ENCODE data around the gene AGMAT. TPM values are rescaled to one million over a fixed set of nuclear protein-coding genes. Genes with fewer than 3 reads are reported as not detected.

Gene AGMAT
- total and polyA plus RNA-seq, 2 donors (not counting 1 experiment from before 2014, with no cell fraction given): 3.5 to 3.7 TPM

- Histone ChIP-seq H3K79me2 (ENCODE audit: control insufficient read depth, insufficient read depth, low read length) (peaks cover 94% of the 10 kb centered on the region), H3K9ac (ENCODE audit: low read length) (no peak overlapping the region), H3K4me3 (ENCODE audit: control extremely low read depth in 1 of 5, extremely low read depth in 1 of 5, insufficient read depth in 1 of 5, low read depth in 2 of 5, low read length in 4 of 5) (no peak overlapping the region), H4K20me1 (ENCODE audit: control insufficient read depth, insufficient read depth, low read length, poor library complexity, severe bottlenecking) (peaks cover 50% of the 10 kb centered on the region), H2AFZ (ENCODE audit: insufficient read depth, low read depth, low read length, poor library complexity, severe bottlenecking) (no peak overlapping the region), H3K4me2 (replicated peaks; ENCODE audit: low read depth, low read length, poor library complexity, severe bottlenecking) (no peak overlapping the region), H3K4me1 (ENCODE audit: control insufficient read depth in 2 of 2, insufficient read depth in 2 of 2, low read length in 2 of 2) (peaks cover 13 to 23% of the 10 kb centered on the region in 2 donors), H3K27ac (ENCODE audit: low read length in 2 of 2) (no peak overlapping the region), H3K36me3 (replicated peaks in 1 of 2; ENCODE audit: control extremely low read depth in 1 of 2, control insufficient read depth in 1 of 2, extremely low read depth in 1 of 2, insufficient read depth in 2 of 2, low read length in 1 of 2) (peaks cover 10 to 37% of the 10 kb centered on the region in 2 experiments), H3K9me3 (ENCODE audit: control extremely low read depth in 1 of 3, control insufficient read depth in 2 of 3, insufficient read depth in 1 of 3, low read length in 2 of 3) (no peaks in the 10 kb centered on the region), H3K27me3 (replicated peaks in 1 of 4; ENCODE audit: control extremely low read depth in 1 of 4, control insufficient read depth in 3 of 4, insufficient read depth in 4 of 4, low read length in 3 of 4) (no peaks in the 10 kb centered on the region)
- ATAC-seq (ENCODE audit: low read depth): no peak
- 99% methylated on average over 13 of the region's 13 CpGs for WGBS (ENCODE audit: insufficient coverage)
- Mint-ChIP-seq H3K27ac (peak overlapping the region; percentile 16), H3K27me3 (no peaks in the 10 kb centered on the region), H3K4me1 (peaks cover 57% of the 10 kb centered on the region), H3K4me3 (no peak overlapping the region), H3K9me3 (ENCODE audit: insufficient read depth) (no peaks in the 10 kb centered on the region)
- DNase-seq: no peak
- CTCF ChIA-PET: no interaction called here
- intact Hi-C loops (cut with micrococcal nuclease): no loop called here
- POLR2A ChIA-PET: no interaction called here
- TF ChIP-seq CTCF (IDR thresholded peaks at IDR 0.05) (no peak), EZH2 (IDR thresholded peaks at IDR 0.05; ENCODE audit: borderline replicate concordance, insufficient read depth, low read depth, low read length, poor library complexity, severe bottlenecking) (no peak)
These were observed 40.4 kb upstream of the AGMAT start for GRCh38 chr1:15625056-15625917.

GRCh38 chr1:15624133-15624714, 39.4 kb upstream of the AGMAT start:
- no peaks in the 10 kb centered on the region for H3K9me3 ChIP-seq (ENCODE audit: control extremely low read depth in 1 of 3, control insufficient read depth in 2 of 3, insufficient read depth in 1 of 3, low read length in 2 of 3)
- H4K20me1 ChIP-seq (ENCODE audit: control insufficient read depth, insufficient read depth, low read length, poor library complexity, severe bottlenecking): peaks cover 46% of the 10 kb centered on the region
- ATAC-seq (ENCODE audit: low read depth) (no peak), DNase-seq (no peak)
- CTCF ChIA-PET: no interaction called here
- Mint-ChIP-seq H3K27me3 (no peaks in the 10 kb centered on the region), H3K4me3 (no peak overlapping the region), H3K27ac (peak overlapping the region; percentile 7), H3K9me3 (ENCODE audit: insufficient read depth) (no peaks in the 10 kb centered on the region), H3K4me1 (peaks cover 65% of the 10 kb centered on the region)
- 95% methylated on average over 3 of the region's 3 CpGs for WGBS (ENCODE audit: insufficient coverage)
- H3K4me3 ChIP-seq (ENCODE audit: control extremely low read depth in 1 of 5, extremely low read depth in 1 of 5, insufficient read depth in 1 of 5, low read depth in 2 of 5, low read length in 4 of 5): no peak overlapping the region
- H3K4me2 ChIP-seq (replicated peaks; ENCODE audit: low read depth, low read length, poor library complexity, severe bottlenecking): no peak overlapping the region
- peaks cover 97% of the 10 kb centered on the region for H3K79me2 ChIP-seq (ENCODE audit: control insufficient read depth, insufficient read depth, low read length)
- TF ChIP-seq EZH2 (IDR thresholded peaks at IDR 0.05; ENCODE audit: borderline replicate concordance, insufficient read depth, low read depth, low read length, poor library complexity, severe bottlenecking) (no peak), CTCF (IDR thresholded peaks at IDR 0.05) (no peak)
- no peak overlapping the region for H3K9ac ChIP-seq (ENCODE audit: low read length)
- no peak overlapping the region for H3K27ac ChIP-seq (ENCODE audit: low read length in 2 of 2)
- H3K27me3 ChIP-seq (replicated peaks in 1 of 4; ENCODE audit: control extremely low read depth in 1 of 4, control insufficient read depth in 3 of 4, insufficient read depth in 4 of 4, low read length in 3 of 4): no peaks in the 10 kb centered on the region
- intact Hi-C loops (cut with micrococcal nuclease): no loop called here
- H3K4me1 ChIP-seq (ENCODE audit: control insufficient read depth in 2 of 2, insufficient read depth in 2 of 2, low read length in 2 of 2): peaks cover 19 to 34% of the 10 kb centered on the region in 2 donors
- POLR2A ChIA-PET: no interaction called here
- no peak overlapping the region for H2AFZ ChIP-seq (ENCODE audit: insufficient read depth, low read depth, low read length, poor library complexity, severe bottlenecking)
- H3K36me3 ChIP-seq (replicated peaks in 1 of 2; ENCODE audit: control extremely low read depth in 1 of 2, control insufficient read depth in 1 of 2, extremely low read depth in 1 of 2, insufficient read depth in 2 of 2, low read length in 1 of 2): peaks cover 7 to 29% of the 10 kb centered on the region in 2 experiments

Measured in B cell (primary cell).